AG04450 (cell line): ENCODE results near the gene ARHGEF39. TPM values are rescaled to one million over a fixed set of nuclear protein-coding genes. Genes with fewer than 3 reads are reported as not detected.

ENCODE experiments used
- CTCF ChIA-PET: fragments of 300-600, 350-600 bp; formaldehyde crosslinking; extraction: SDS; loops from one replicate; lab custom pipeline; 2022; ENCODE audit warnings: antibody characterized with exemption, inconsistent platforms; lab: Charles Lee
- POLR2A ChIA-PET: fragments of 350-600 bp; formaldehyde crosslinking; extraction: SDS; loops from one replicate; lab custom pipeline; 2021; ENCODE audit warnings: antibody characterized with exemption, inconsistent platforms; lab: Yijun Ruan, JAX
- DNase-seq: peaks from one replicate; pipeline ENCODE4 v3.0.0-alpha.2; 2011; ENCODE audit warnings: low read depth, low spot score
- H3K27ac ChIP-seq: one replicate; pipeline ENCODE4 v1.5.1; 2012; ENCODE audit warnings: low read depth, low read length, control low read depth
- H3K27me3 ChIP-seq: one replicate; pipeline ENCODE4 v1.6.0; 2012; ENCODE audit warnings: low read length; ENCODE audit not compliant: control insufficient read depth, insufficient read depth
- H3K4me3 ChIP-seq: 2 replicates; pipeline ENCODE4 v1.5.1; 2011; ENCODE audit warnings: mild to moderate bottlenecking, low read depth, low read length, control low read depth
- H3K9me3 ChIP-seq: 2 replicates; pipeline ENCODE4 v1.5.1; 2012; ENCODE audit warnings: low read length; ENCODE audit not compliant: control insufficient read depth, insufficient read depth
- polyA plus RNA-seq: library from polyadenylated mRNA; depleted of rRNA; stranded (reverse); fragments of >200 nt; gene quantifications from 2 replicates; pipeline ENCODE4 v1.2.3, GENCODE V29; 2011
- TF ChIP-seq, protein P1 (sequence below): IDR thresholded peaks from 2 replicates; pipeline ENCODE4 v1.5.1; 2011; ENCODE audit warnings: low read depth, low read length, control low read depth, inconsistent platforms

ARHGEF39 gene
- polyA plus RNA-seq, 1 experiment = 1.2 TPM

DNA sequence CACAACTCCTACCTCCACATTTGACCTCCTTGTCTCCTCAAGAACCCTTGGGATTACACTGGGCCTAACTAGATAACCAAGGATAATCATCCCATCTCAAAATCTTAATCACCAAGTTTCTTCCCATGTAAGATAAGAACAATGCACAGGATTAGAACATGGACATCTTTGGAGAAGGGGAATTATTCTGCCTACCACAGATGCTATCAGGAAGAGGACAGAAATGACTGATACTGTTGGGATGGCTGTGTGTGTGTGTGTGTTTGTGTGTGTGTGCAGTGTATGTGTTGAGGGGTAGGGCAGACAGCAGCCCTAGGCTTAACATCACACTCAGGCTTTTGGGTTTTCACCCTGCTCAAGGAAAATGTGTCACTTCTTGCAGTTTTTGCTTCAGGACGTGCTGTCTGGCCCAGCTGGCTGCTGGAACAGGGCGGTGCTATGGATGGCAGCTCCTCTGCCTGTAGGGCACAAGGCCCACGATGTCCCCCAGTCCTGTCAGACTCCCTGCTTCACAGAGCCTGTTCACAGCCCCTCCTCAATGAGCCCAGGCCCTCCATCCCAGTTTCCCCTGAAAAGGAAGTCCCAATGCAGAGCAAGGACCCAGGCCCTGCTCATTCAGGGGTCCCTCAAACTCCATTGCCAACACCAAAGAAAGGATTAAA, 16.5 kb upstream of the ARHGEF39 start:
- ChIA-PET POLR2A (interaction anchor here (1.1 to 3.8 kb wide), 9 partner anchors 8 to 51 kb away, joined by 3 to 44 read pairs (median 11); partner anchors contain the start of genes ARHGEF39, CCDC107, CREB3 and RMRP), CTCF (interaction anchor here (0.9 to 2.0 kb wide), 2 partner anchors 15 to 23 kb away, joined by 4 to 8 read pairs; partner anchors contain the start of genes CCDC107 and RMRP)
- H3K4me3 ChIP-seq = no peak overlapping the region
- H3K9me3 ChIP-seq = no peaks in the 10 kb centered on the region
- no peaks in the 10 kb centered on the region for H3K27me3 ChIP-seq
- H3K27ac ChIP-seq = peak overlapping the region; percentile 65
- TF ChIP-seq, protein P1, sequence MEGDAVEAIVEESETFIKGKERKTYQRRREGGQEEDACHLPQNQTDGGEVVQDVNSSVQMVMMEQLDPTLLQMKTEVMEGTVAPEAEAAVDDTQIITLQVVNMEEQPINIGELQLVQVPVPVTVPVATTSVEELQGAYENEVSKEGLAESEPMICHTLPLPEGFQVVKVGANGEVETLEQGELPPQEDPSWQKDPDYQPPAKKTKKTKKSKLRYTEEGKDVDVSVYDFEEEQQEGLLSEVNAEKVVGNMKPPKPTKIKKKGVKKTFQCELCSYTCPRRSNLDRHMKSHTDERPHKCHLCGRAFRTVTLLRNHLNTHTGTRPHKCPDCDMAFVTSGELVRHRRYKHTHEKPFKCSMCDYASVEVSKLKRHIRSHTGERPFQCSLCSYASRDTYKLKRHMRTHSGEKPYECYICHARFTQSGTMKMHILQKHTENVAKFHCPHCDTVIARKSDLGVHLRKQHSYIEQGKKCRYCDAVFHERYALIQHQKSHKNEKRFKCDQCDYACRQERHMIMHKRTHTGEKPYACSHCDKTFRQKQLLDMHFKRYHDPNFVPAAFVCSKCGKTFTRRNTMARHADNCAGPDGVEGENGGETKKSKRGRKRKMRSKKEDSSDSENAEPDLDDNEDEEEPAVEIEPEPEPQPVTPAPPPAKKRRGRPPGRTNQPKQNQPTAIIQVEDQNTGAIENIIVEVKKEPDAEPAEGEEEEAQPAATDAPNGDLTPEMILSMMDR = no peak
- DNase-seq = no peak

DNA sequence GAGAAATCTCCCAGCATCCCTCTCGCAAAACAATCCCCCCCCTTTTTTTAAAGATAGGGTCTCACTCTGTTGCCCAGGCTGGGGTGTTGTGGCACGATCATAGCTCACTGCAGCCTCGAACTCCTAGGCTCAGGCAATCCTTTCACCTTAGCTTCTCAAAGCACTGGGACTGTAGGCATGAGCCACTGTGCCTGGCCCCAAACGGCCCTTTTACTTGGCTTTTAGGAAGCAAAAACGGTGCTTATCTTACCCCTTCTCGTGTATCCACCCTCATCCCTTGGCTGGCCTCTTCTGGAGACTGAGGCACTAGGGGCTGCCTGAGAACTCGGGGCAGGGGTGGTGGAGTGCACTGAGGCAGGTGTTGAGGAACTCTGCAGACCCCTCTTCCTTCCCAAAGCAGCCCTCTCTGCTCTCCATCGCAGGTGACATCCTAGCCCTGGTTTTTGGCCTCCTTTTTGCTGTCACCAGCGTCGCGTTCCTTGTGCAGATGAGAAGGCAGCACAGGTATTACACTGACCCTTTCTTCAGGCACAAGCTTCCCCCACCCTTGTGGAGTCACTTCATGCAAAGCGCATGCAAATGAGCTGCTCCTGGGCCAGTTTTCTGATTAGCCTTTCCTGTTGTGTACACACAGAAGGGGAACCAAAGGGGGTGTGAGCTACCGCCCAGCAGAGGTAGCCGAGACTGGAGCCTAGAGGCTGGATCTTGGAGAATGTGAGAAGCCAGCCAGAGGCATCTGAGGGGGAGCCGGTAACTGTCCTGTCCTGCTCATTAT, 15.5 kb upstream of the ARHGEF39 start:
- no peak overlapping the region for H3K4me3 ChIP-seq
- H3K27me3 ChIP-seq = no peaks in the 10 kb centered on the region
- DNase-seq = no peak
- ChIA-PET CTCF (interaction anchor here (0.8 to 2.0 kb wide), 7 partner anchors 15 to 199 kb away, joined by 3 to 8 read pairs (median 3); partner anchors contain the start of genes ARHGEF39, CCDC107 and RMRP), POLR2A (interaction anchor here (1.1 to 3.8 kb wide), 10 partner anchors 9 to 72 kb away, joined by 3 to 44 read pairs (median 12); partner anchors contain the start of genes ARHGEF39, CCDC107, CREB3 and RMRP)
- TF ChIP-seq, protein P1 = no peak
- no peaks in the 10 kb centered on the region; the same call in 1 of the 2 replicates for H3K9me3 ChIP-seq
- H3K27ac ChIP-seq = peak overlapping the region; percentile 52

DNA sequence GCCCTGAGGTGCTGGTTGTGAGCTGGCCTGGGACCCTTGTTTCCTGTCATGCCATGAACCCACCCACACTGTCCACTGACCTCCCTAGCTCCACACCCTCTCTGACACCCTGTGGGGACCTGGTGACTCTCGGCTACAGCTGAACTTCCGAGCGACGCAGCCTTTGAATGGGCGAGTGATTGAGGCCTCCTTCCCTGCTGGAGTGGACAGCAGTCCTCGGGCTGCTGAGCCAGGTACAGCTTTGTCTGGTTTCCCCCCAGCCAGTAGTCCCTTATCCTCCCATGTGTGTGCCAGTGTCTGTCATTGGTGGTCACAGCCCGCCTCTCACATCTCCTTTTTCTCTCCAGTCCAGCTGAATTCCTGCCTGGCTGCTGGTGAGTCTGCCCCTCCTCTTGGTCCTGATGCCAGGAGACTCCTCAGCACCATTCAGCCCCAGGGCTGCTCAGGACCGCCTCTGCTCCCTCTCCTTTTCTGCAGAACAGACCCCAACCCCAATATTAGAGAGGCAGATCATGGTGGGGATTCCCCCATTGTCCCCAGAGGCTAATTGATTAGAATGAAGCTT, 14.9 kb upstream of the ARHGEF39 start:
- H3K27me3 ChIP-seq = no peaks in the 10 kb centered on the region
- H3K27ac ChIP-seq = no peak overlapping the region
- DNase-seq = no peak
- TF ChIP-seq, protein P1 = no peak
- no peak overlapping the region for H3K4me3 ChIP-seq
- ChIA-PET CTCF (interaction anchor here (0.8 to 2.0 kb wide), 6 partner anchors 14 to 199 kb away, joined by 3 to 8 read pairs (median 3); partner anchors contain the start of gene ARHGEF39), POLR2A (interaction anchor here (1.1 to 3.8 kb wide), 10 partner anchors 9 to 71 kb away, joined by 3 to 44 read pairs (median 12); partner anchors contain the start of genes ARHGEF39, CCDC107, CREB3 and RMRP)
- no peaks in the 10 kb centered on the region; the same call in 1 of the 2 replicates for H3K9me3 ChIP-seq

DNA sequence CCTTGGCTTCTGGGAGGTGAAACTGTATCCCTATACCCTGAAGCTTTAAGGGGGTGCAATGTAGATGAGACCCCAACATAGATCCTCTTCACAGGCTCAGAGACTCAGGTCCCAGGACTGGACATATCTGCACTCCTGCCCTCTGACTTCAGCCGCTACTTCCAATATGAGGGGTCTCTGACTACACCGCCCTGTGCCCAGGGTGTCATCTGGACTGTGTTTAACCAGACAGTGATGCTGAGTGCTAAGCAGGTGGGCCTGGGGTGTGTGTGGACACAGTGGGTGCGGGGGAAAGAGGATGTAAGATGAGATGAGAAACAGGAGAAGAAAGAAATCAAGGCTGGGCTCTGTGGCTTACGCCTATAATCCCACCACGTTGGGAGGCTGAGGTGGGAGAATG, 14.1 kb upstream of the ARHGEF39 start:
- TF ChIP-seq, protein P1 = no peak
- Histone ChIP-seq H3K27me3 (no peaks in the 10 kb centered on the region), H3K27ac (no peak overlapping the region), H3K9me3 (no peaks in the 10 kb centered on the region; the same call in 1 of the 2 replicates), H3K4me3 (no peak overlapping the region)
- DNase-seq = no peak
- ChIA-PET POLR2A (interaction anchor here (1.6 to 3.8 kb wide), 5 partner anchors 9 to 49 kb away, joined by 9 to 44 read pairs (median 13); partner anchors contain the start of genes ARHGEF39, CCDC107, RMRP and TPM2), CTCF (interaction anchor here (1.3 to 2.0 kb wide), 3 partner anchors 15 to 18 kb away, joined by 3 to 8 read pairs (median 6); partner anchors contain the start of gene ARHGEF39)
